Hepatocyte (in vitro differentiated cells): Measurements from ENCODE around the gene ERBB4. TPM values are rescaled to one million over a fixed set of nuclear protein-coding genes. Genes with fewer than 3 reads are reported as not detected.

Experiments used
- DNase-seq: peaks from one replicate; pipeline ENCODE4 v3.0.0-alpha.2; 2016; ENCODE audit warnings: low spot score
- H2AFZ ChIP-seq: fragments of 200-600 bp; sonication (generic); 2 replicates; pipeline ENCODE4 v1.6.0; 2016; ENCODE audit warnings: antibody characterized with exemption, mild to moderate bottlenecking
- H3K27ac ChIP-seq: fragments of 200-600 bp; sonication (generic); 2 replicates; pipeline ENCODE4 v1.5.1; 2016; ENCODE audit warnings: mild to moderate bottlenecking
- H3K27me3 ChIP-seq: fragments of 200-600 bp; sonication (generic); 2 replicates; pipeline ENCODE4 v1.6.1; 2016
- H3K36me3 ChIP-seq: fragments of 200-600 bp; sonication (generic); replicated peaks from 2 replicates; pipeline ENCODE4 v1.5.1; 2016; ENCODE audit warnings: low read depth; ENCODE audit not compliant: insufficient read depth
- H3K4me1 ChIP-seq: fragments of 200-600 bp; sonication (generic); 2 replicates; pipeline ENCODE4 v1.5.1; 2016; ENCODE audit warnings: mild to moderate bottlenecking, moderate library complexity; ENCODE audit not compliant: insufficient read depth
- H3K4me2 ChIP-seq: fragments of 200-600 bp; sonication (generic); 2 replicates; pipeline ENCODE4 v1.6.0; 2016
- H3K4me3 ChIP-seq: fragments of 200-600 bp; sonication (generic); 2 replicates; pipeline ENCODE4 v1.5.1; 2016; ENCODE audit warnings: mild to moderate bottlenecking
- H3K79me2 ChIP-seq: fragments of 200-600 bp; sonication (generic); 2 replicates; pipeline ENCODE4 v1.6.0; 2017; ENCODE audit warnings: mild to moderate bottlenecking
- H3K9me2 ChIP-seq: fragments of 200-600 bp; sonication (generic); replicated peaks from 2 replicates; pipeline ENCODE4 v1.6.0; 2017; ENCODE audit warnings: mild to moderate bottlenecking; ENCODE audit not compliant: insufficient read depth
- H3K9me3 ChIP-seq: fragments of 200-600 bp; sonication (generic); 2 replicates; pipeline ENCODE4 v1.5.1; 2016; ENCODE audit warnings: low read depth, mild to moderate bottlenecking
- H4K20me1 ChIP-seq: fragments of 200-600 bp; sonication (generic); 2 replicates; pipeline ENCODE4 v1.6.0; 2016; ENCODE audit warnings: mild to moderate bottlenecking; ENCODE audit not compliant: insufficient read depth, poor library complexity, severe bottlenecking
- CTCF ChIP-seq: fragments of 200-600 bp; sonication (generic); IDR thresholded peaks from 2 replicates; pipeline ENCODE4 v1.5.1; 2016; ENCODE audit warnings: antibody characterized with exemption, mild to moderate bottlenecking; ENCODE audit not compliant: poor library complexity
- EZH2 ChIP-seq: fragments of 200-600 bp; sonication (generic); IDR thresholded peaks from 2 replicates; pipeline ENCODE4 v1.6.1; 2016; ENCODE audit warnings: antibody characterized with exemption, mild to moderate bottlenecking, borderline replicate concordance
- EZH2phosphoT487 ChIP-seq: fragments of 200-600 bp; sonication (generic); IDR thresholded peaks from one replicate; pipeline ENCODE4 v1.6.1; 2018; ENCODE audit warnings: antibody characterized with exemption, mild to moderate bottlenecking, low read depth, moderate library complexity; ENCODE audit not compliant: unreplicated experiment, severe bottlenecking
- WGBS: methylation state at CpG from one replicate; pipeline ENCODE4 v1.1.6; 2016; ENCODE audit warnings: low lambda C conversion rate; ENCODE audit errors: missing lambda C conversion rate; 5-methylcytosine and 5-hydroxymethylcytosine counted together
- polyA plus RNA-seq: library from polyadenylated mRNA; unstranded; fragments of >200 nt; fragmentation: Nextera tagmentation; extraction: Ambion mirVana; gene quantifications from 2 replicates; pipeline ENCODE4 v1.2.1, GENCODE V29; 2016
- total RNA-seq: library from RNA; depleted of rRNA; stranded (reverse); fragments of >200 nt; gene quantifications from 2 replicates; pipeline ENCODE4 v1.2.3, GENCODE V29; 2014

ERBB4 gene
- total and polyA plus RNA-seq, 2 experiments from 2014 or later, result 3.4 to 3.9 TPM

- Histone ChIP-seq H3K4me3 (no peak overlapping the region), H4K20me1 (no peaks in the 10 kb centered on the region), H3K27ac (no peak overlapping the region), H3K4me1 (no peaks in the 10 kb centered on the region), H2AFZ (no peak overlapping the region), H3K9me2 (no peaks in the 10 kb centered on the region), H3K36me3 (no peaks in the 10 kb centered on the region), H3K9me3 (no peaks in the 10 kb centered on the region), H3K79me2 (no peaks in the 10 kb centered on the region), H3K27me3 (no peaks in the 10 kb centered on the region), H3K4me2 (no peak overlapping the region)
- WGBS, result 94% methylated on average over 4 of the region's 4 CpGs
- DNase-seq, result no peak
- TF ChIP-seq CTCF, result no peak
- TF ChIP-seq EZH2phosphoT487, result no peak
- TF ChIP-seq EZH2, result no peak
Observed at GRCh38 chr2:212034841-212035585, 503.6 kb downstream of the ERBB4 start.

- Histone ChIP-seq H3K27me3 (no peaks in the 10 kb centered on the region), H3K4me2 (no peak overlapping the region), H3K4me1 (no peaks in the 10 kb centered on the region), H3K4me3 (no peak overlapping the region), H4K20me1 (no peaks in the 10 kb centered on the region), H3K27ac (no peak overlapping the region), H3K36me3 (no peaks in the 10 kb centered on the region), H3K9me3 (no peaks in the 10 kb centered on the region), H2AFZ (no peak overlapping the region), H3K79me2 (no peaks in the 10 kb centered on the region), H3K9me2 (no peaks in the 10 kb centered on the region)
- DNase-seq, result no peak
- TF ChIP-seq CTCF, result no peak
- TF ChIP-seq EZH2, result no peak
Observed at GRCh38 chr2:212033888-212034287, 504.7 kb downstream of the ERBB4 start.

GRCh38 chr2:212032536-212033219 is 505.9 kb downstream of the ERBB4 start:
- TF ChIP-seq EZH2 (no peak), CTCF (no peak), EZH2phosphoT487 (no peak)
- no peak overlapping the region for H3K4me2 ChIP-seq
- no peak overlapping the region for H3K27ac ChIP-seq
- no peaks in the 10 kb centered on the region for H3K27me3 ChIP-seq
- no peak for DNase-seq
- no peaks in the 10 kb centered on the region for H3K4me1 ChIP-seq
- H3K36me3 ChIP-seq, result no peaks in the 10 kb centered on the region
- no peak overlapping the region for H2AFZ ChIP-seq
- H3K4me3 ChIP-seq, result no peak overlapping the region
- WGBS, result 85% methylated on average over 1 of the region's 1 CpG
- no peaks in the 10 kb centered on the region for H3K9me2 ChIP-seq
- no peaks in the 10 kb centered on the region for H4K20me1 ChIP-seq
- no peaks in the 10 kb centered on the region for H3K79me2 ChIP-seq
- H3K9me3 ChIP-seq, result no peaks in the 10 kb centered on the region
